Vagina (tissue), 2 donors: ENCODE results near the gene HDGF.

Experiments used
- POLR2A ChIP-seq, 2 donors: fragments of 450-650 bp; IDR thresholded peaks; one replicate each; pipeline ENCODE4 v1.6.1; 2017; ENCODE audit warnings: antibody characterized with exemption in 2 of 2, mild to moderate bottlenecking in 2 of 2, moderate library complexity in 2 of 2
- POLR2AphosphoS5 ChIP-seq, 2 donors: sonication (generic); formaldehyde crosslinking; IDR thresholded peaks; one replicate each; pipeline ENCODE4 v1.9.0; 2017; ENCODE audit warnings: antibody characterized with exemption in 2 of 2, mild to moderate bottlenecking in 2 of 2, low read depth in 1 of 2; ENCODE audit not compliant: insufficient read depth in 1 of 2
- TF ChIP-seq, protein P1 (sequence below), 3 experiments: fragments of 450-650 bp in 2 of 3; fragments of 200-600 bp in 1 of 3; sonication (generic) in 1 of 3; IDR thresholded peaks; one replicate each; pipeline ENCODE4 v1.5.1; 2017 to 2019; ENCODE audit warnings: antibody characterized with exemption in 3 of 3, mild to moderate bottlenecking in 2 of 3, moderate library complexity in 2 of 3

DNA sequence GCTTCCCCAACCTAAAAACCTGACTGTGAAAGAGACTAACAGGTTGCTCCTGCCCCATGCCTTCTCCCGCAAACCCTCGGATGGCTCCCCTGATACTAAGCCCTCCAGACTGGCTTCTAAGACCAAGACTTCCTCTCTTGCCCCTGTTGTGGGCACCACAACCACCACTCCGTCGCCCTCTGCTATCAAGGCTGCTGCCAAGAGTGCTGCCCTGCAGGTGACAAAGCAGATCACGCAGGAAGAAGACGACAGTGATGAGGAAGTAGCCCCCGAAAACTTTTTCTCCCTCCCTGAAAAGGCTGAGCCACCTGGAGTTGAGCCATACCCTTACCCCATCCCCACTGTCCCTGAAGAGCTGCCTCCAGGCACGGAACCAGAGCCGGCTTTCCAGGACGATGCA, 35.2 kb upstream of the HDGF start:
- TF ChIP-seq, protein P1, sequence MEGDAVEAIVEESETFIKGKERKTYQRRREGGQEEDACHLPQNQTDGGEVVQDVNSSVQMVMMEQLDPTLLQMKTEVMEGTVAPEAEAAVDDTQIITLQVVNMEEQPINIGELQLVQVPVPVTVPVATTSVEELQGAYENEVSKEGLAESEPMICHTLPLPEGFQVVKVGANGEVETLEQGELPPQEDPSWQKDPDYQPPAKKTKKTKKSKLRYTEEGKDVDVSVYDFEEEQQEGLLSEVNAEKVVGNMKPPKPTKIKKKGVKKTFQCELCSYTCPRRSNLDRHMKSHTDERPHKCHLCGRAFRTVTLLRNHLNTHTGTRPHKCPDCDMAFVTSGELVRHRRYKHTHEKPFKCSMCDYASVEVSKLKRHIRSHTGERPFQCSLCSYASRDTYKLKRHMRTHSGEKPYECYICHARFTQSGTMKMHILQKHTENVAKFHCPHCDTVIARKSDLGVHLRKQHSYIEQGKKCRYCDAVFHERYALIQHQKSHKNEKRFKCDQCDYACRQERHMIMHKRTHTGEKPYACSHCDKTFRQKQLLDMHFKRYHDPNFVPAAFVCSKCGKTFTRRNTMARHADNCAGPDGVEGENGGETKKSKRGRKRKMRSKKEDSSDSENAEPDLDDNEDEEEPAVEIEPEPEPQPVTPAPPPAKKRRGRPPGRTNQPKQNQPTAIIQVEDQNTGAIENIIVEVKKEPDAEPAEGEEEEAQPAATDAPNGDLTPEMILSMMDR (IDR thresholded peaks at IDR 0.05) = no peak
- TF ChIP-seq POLR2A (IDR thresholded peaks at IDR 0.05) (no peak), POLR2AphosphoS5 (IDR thresholded peaks at IDR 0.05; ENCODE audit: insufficient read depth in 1 of 2, low read depth in 1 of 2) (no peak)
